HG02943 (cell line): ENCODE data around the gene PTPN5.

Source experiments
- ATAC-seq: cut with Tn5 transposase; IDR thresholded peaks from one replicate; pipeline ENCODE4 v1.9.1; 2021; ENCODE audit warnings: mild to moderate bottlenecking, low read depth, moderate library complexity; ENCODE audit not compliant: unreplicated experiment

The PTPN5 gene

GRCh38 chr11:18743900-18744514, 47.6 kb downstream of the PTPN5 start:
- no peak for ATAC-seq

- no peak for ATAC-seq
Measured at GRCh38 chr11:18743365-18743764, 48.2 kb downstream of the PTPN5 start.

- no peak for ATAC-seq
Measured at GRCh38 chr11:18741783-18742182, 49.8 kb downstream of the PTPN5 start.

- ATAC-seq, result no peak
Measured at GRCh38 chr11:18739685-18740084, 51.9 kb downstream of the PTPN5 start.

GRCh38 chr11:18737642-18738041, 54.0 kb downstream of the PTPN5 start:
- no peak for ATAC-seq

GRCh38 chr11:18736590-18737148, 54.9 kb downstream of the PTPN5 start:
- ATAC-seq, result no peak

GRCh38 chr11:18733202-18733601, 58.4 kb downstream of the PTPN5 start:
- no peak for ATAC-seq

GRCh38 chr11:18731949-18732821, 59.4 kb downstream of the PTPN5 start:
- no peak for ATAC-seq

GRCh38 chr11:18731441-18731840, 60.2 kb downstream of the PTPN5 start:
- no peak for ATAC-seq

- ATAC-seq, result no peak
Measured at GRCh38 chr11:18730020-18730419, 61.6 kb downstream of the PTPN5 start.

GRCh38 chr11:18729426-18729825, 62.2 kb downstream of the PTPN5 start:
- ATAC-seq, result no peak

- ATAC-seq, result no peak
Measured at GRCh38 chr11:18728658-18729057, 62.9 kb downstream of the PTPN5 start.

GRCh38 chr11:18727479-18728236, 63.9 kb downstream of the PTPN5 start:
- ATAC-seq, result no peak

GRCh38 chr11:18726040-18726439, 65.6 kb downstream of the PTPN5 start, which contains the start of gene IGSF22:
TSS of gene IGSF22 (minus strand) at chr11:18726188. CDS start at chr11:18724236, 1,952 bp downstream.
- no peak for ATAC-seq

GRCh38 chr11:18723991-18724390, 67.6 kb downstream of the PTPN5 start:
- ATAC-seq, result no peak

GRCh38 chr11:18722293-18722637, 69.3 kb downstream of the PTPN5 start:
- no peak for ATAC-seq

- ATAC-seq, result peak; percentile 56
Measured at GRCh38 chr11:18721561-18722292, 69.9 kb downstream of the PTPN5 start.

- ATAC-seq, result peak; percentile 54
Measured at GRCh38 chr11:18720808-18721560, 70.6 kb downstream of the PTPN5 start.

- ATAC-seq, result no peak
Measured at GRCh38 chr11:18720091-18720807, 71.3 kb downstream of the PTPN5 start.
